ENCODE measurements around the gene CXorf49.
"Not testable (repeated sequence)": the region's sequence is repeated elsewhere in the genome, so short reads cannot be mapped to it uniquely, and the experiment has no call there.

Gene CXorf49

DNA sequence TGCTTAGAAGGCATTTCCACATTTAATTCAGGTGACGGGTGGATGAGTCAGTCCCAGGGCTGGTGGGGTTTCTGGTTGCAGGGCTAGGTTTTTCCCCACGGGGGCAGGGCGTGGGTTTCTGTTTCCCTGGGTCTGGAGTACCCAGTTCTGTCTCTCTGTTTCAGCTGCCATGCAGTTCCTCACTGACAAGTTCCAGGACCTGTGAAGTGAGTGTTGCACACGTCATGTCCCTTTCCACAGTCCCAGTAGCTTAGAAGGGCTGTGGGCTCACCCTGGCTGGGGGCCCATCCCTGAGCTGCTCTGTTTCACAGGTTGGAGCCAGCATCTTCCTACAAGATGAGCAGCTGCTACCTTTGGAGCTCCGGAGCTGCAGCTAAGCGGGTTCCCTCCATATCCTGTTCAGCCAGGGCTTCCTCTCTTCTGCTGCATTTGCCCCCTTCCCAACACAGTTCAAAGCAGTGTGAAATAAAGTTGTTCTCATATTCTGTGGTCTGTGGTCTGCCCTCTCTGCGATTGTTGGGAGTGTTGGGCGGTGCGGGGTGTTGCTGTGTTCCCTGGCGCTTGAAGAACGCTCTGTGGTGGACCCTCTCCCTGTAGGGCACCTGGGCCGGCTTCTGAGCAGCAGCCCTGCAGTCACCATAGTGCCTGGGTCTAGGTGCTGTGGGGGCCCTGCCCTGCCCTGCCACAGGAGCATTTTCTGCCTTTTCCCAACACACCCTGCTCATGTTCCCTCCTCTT lies 46.9 kb downstream of the CXorf49 start:
- DNase-seq = no peak

DNA sequence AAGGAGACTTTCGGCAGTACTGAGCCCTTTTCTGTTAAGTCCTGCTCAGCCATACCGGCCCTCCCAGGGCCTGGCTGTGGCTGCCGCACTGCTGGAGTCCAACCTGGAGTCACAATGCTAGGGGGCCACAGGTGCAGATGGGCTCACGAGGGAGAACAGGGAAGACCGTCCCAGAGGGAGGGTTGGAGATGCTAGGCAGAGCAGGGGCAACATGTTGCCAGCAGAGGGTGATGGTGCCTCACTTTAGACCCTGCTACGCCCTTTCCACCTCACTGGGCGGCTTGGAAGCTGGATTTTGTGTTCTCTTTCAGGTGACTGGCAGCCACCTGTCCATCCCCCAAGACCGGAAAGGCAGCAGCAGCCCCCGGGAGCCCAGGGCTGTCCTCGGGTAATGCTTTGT lies 48.1 kb downstream of the CXorf49 start:
- not testable (repeated sequence) for DNase-seq

DNA sequence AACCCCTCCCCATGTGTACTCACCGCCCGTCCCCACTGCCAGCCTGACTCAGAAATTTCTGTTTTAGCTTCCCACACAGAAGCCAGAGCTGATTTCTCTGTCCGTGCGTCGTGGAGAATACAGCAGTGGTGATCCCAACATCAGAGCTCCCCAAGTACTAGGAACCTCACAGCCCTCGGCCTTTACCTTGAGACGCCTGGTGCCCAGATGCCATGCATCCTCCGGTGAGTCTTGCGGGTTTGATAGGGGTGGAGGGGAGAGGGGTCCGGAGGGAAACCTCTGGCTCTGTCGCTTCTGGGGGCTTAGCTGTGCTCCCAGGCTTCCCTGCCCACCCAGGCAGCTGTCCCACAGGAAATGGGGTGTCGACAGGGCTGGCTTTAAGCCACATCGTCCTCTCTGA lies 48.6 kb downstream of the CXorf49 start:
- DNase-seq = no peak

DNA sequence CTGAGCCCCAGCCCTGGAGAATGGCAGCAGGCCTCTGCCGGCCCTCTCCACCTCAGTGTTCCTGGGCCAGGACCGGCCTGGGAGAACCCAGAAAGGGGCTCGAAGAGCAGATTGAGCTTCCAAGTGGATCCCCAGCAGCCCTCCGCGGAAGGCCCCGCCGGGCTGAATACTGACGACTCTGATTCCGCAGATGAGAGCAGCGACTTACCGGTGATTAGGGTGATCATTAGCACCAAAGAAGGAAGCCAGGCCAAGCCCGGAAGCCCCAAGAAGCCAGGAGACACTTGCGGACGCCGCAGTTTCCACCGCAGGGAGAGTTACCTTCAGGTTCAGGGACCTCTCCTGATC lies 49.9 kb downstream of the CXorf49 start:
- DNase-seq = no peak

DNA sequence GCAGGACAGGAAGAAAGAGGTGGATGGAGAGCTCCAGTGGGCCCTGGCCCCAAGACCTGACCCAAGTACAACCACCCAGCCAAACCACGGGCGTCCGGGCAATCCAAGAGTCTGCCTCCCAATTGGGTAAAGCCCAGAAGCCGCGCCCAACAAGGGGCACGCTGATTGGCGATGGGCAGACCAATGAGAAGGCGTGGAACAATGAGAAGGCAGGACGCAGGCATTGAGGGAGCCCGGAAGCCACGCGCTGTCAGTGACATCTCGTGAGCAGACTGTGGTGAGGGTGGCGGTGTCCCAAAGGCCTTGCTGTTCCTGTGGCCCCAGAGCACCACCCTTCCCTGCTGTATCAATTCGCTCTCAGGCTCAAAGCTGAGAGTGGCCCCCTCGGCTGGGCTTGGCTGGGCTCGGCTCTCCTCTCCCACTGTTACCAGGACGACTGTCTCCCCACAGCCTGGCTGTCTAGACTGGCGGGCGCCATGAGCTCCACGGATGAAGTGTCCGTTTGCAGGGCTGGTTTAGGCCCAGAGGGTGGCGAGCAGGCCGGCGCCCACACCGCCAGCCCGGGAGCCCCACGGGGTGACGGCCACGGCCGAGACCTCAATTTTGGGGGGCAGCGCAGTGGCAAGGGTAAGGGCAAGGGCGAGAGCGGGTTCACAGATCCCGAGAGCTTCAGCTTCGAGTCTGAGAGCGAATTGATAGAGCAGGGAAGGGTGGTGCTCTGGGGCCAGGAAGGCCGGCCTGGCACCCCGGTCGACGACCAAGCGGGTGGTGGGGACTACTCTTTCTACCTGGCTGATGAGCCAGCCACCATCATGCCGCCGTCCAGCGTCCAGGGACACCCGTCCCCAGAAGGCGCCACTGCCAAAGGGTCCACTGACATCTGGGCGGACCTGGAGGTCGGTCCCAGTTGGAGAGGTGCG lies 50.5 kb downstream of the CXorf49 start, which contains the start of gene LOC101059915:
LOC101059915 (plus strand) TSS at position 219 of the 920 bp plus-strand sequence.
- peak; percentile 78 for DNase-seq

DNA sequence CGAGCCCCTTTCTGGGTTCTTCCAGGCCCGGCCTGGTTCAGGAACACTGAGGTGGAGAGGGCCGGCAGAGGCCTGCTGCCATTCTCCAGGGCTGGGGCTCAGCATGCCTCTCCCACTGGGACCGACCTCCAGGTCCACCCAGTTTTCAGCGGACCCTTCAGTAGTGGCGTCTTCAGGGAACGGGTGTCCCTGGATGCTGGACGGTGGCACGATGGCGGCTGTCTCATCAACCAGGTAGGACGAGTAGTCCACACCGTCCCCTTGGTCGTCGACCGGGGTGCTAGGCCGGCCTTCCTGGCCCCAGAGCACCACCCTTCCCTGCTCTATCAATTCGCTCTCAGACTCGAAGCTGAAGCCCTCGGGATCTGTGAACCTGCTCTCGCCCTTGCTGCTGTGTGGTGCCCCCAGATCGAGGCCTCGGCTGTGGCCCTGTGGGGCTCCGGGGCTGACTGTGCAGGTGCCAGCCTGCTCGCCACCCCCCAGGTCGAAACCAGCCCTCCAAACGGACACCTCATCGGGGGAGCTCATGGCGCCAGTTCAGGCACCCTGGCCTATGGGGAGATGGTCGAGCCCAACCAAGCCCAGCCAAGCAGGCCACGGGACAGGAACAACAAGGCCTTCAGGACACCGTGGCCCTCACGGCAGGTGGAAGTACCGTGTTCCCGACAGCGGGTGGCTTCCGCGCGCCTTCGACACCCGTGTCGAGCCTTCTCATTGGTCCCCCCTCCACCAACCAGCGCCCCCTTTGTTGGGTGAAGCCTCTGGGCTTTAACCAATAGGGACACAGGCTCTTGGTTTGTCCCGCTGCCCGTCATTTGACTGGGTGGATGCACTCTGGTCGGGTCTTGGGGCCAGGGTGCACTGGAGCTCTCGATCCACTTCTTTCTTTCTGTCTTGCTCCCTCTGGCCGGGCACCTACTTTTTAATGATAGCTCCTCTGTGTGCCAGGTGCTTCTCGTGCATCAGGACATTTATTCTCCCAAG lies 51.6 kb downstream of the CXorf49 start:
- peak; percentile 85 to 86 for DNase-seq

DNA sequence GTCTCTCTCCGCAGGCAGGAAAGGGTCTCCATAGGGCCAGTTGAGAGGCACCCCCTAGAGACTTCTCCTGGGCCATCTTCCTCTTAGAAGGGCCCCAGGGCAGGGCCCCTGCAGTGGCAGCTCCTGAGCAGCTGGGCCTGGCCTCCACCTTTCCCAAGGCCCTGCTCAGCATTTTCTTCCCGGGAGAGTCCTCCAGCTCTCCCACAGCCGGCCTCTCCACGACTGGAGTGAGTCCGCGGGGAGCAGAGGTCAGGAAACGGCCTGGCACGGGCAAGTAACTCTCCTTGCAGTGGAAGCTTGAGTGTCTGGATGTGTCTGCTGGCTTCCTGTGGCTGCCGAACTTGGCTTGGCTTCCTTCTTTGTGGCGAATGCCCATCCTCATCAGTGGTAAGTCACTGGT lies 52.3 kb downstream of the CXorf49 start:
- DNase-seq = no peak

DNA sequence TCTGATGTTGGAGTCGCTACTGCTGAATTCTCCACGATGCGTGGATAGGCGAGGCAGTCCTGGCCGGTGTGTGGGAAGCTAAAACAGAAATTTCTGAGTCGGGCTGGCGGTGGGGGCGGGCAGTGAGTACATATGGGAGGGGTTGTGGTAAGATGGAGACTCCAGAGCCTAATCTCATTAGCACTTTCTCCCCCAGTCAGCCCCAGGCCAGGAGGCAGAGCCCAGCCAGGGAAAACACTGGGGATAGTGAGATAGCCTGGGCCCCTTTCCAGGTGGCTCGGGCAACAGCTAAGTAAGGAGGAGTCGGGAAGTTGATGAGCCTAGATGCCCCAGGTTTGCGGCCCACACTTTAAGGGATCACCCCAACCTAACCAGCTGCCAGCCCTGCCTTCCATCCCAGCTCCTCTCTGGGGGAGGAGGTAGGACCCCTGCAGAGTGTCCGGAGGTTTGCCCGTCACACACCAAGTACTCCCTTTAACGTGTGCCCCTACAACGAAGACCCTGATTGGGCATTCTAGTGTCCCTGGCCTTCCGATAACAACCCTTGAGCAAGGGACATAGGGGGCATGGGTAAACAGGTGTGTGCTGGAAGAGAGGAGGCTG lies 53.1 kb downstream of the CXorf49 start:
- DNase-seq = no peak
